ENCODE data around the gene GDF2.

GRCh38 chr10:47303866-47304265 is 18.4 kb upstream of the GDF2 start:
- TF ChIP-seq POLR2AphosphoS5 (IDR thresholded peaks at IDR 0.05; ENCODE audit: borderline replicate concordance, low read depth, low read length), result no peak
- TF ChIP-seq EZH2 (IDR thresholded peaks at IDR 0.05), result no peak
